Measurements from ENCODE around the gene HAUS7.

GRCh38 chrX:153500676-153501280 lies 30.4 kb upstream of the HAUS7 start:
- TF ChIP-seq POLR2A (IDR thresholded peaks at IDR 0.05): no peak
- no peak for TF ChIP-seq CTCF (IDR thresholded peaks at IDR 0.05)

Measured in uterus (tissue), 2 donors.